ENCODE results near the gene RTP2.

The RTP2 gene

GRCh38 chr3:187667526-187667925 lies 34.8 kb downstream of the RTP2 start:
- H3K4me3 ChIP-seq (ENCODE audit: low read depth, low read length): no peak overlapping the region
- TF ChIP-seq CTCF (IDR thresholded peaks at IDR 0.05; ENCODE audit: low read depth, low read length): no peak

GRCh38 chr3:187665764-187666402 lies 36.5 kb downstream of the RTP2 start:
- no peak for TF ChIP-seq CTCF (IDR thresholded peaks at IDR 0.05; ENCODE audit: low read depth, low read length)
- H3K4me3 ChIP-seq (ENCODE audit: low read depth, low read length): no peak overlapping the region

GRCh38 chr3:187665010-187665409 lies 37.3 kb downstream of the RTP2 start:
- H3K4me3 ChIP-seq (ENCODE audit: low read depth, low read length): no peak overlapping the region
- TF ChIP-seq CTCF (IDR thresholded peaks at IDR 0.05; ENCODE audit: low read depth, low read length): no peak

GRCh38 chr3:187662848-187663409 lies 39.4 kb downstream of the RTP2 start:
- no peak for TF ChIP-seq CTCF (IDR thresholded peaks at IDR 0.05; ENCODE audit: low read depth, low read length)
- no peak overlapping the region for H3K4me3 ChIP-seq (ENCODE audit: low read depth, low read length)

GRCh38 chr3:187661267-187661666 lies 41.1 kb downstream of the RTP2 start:
- TF ChIP-seq CTCF (IDR thresholded peaks at IDR 0.05; ENCODE audit: low read depth, low read length): no peak
- H3K4me3 ChIP-seq (ENCODE audit: low read depth, low read length): no peak overlapping the region

- no peak for TF ChIP-seq CTCF (IDR thresholded peaks at IDR 0.05; ENCODE audit: low read depth, low read length)
- no peak overlapping the region for H3K4me3 ChIP-seq (ENCODE audit: low read depth, low read length)
These were observed 51.1 kb downstream of the RTP2 start for GRCh38 chr3:187651282-187651681.

Data from WI38 (cell line).